Stimulated activated CD8-positive, alpha-beta memory T cell treated with anti-CD3 and anti-CD28 coated beads, Interleukin-15, amount 100 ng/mL, for 48 hours (primary cell): ENCODE data around the gene ADRA1B.
A peak's percentile ranks its signal among the peaks of the same experiment; 100 is the strongest.

Source experiments
- DNase-seq, 2 donors: peaks; one replicate each; pipeline ENCODE4 v3.0.0-alpha.2; 2020; ENCODE audit warnings: low read depth in 2 of 2

Gene ADRA1B

DNA sequence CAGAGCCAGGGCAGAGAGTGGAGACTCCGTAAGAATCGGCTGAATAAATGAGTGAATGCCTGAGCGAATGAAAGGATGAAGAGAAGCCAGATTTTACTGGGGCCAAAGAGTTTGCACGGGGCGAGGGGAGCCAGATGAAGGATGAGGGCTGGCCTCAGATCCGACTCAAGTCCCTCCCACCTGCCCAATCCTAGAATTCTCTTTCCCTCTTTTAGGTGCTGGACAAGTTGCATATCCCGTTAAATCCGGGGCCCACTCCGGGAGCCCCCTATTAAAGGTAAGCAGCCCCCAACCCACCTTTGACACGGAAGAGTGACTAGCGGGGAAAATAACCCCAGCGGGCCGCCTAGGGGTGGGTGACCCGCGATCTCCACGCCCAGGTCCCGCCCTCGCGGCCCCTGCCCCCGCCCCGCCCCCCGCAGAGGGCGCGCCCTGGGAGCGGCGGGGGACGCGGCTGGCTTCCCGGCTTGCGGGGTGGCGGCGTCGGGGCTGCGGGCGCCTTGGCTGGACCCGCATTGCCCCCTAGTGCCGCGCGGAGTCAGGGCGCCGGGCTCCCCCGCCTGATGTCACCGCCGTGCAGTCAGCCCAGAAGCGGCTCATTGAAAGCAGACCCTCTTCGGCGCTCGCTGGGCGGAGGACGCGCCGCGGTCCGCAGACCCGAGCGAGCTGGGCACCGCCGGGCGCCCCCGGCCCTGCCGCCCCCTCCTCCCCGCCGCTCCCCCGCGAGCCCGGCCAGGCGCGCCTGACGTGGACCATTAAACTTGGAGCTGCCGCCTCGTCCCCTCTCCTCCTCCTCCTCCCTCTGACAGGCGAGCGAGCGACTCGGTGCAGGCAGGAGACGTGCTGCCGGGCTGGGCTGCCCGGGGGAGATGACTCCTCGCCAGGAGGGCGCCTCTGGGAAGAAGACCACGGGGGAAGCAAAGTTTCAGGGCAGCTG, at the start of gene ADRA1B:
TSS of gene ADRA1B (plus strand) at position 579 of the 937 bp plus-strand sequence. CDS start 424 bp downstream, outside the sequence.
- DNase-seq = peak; percentile 28 to 48

DNA sequence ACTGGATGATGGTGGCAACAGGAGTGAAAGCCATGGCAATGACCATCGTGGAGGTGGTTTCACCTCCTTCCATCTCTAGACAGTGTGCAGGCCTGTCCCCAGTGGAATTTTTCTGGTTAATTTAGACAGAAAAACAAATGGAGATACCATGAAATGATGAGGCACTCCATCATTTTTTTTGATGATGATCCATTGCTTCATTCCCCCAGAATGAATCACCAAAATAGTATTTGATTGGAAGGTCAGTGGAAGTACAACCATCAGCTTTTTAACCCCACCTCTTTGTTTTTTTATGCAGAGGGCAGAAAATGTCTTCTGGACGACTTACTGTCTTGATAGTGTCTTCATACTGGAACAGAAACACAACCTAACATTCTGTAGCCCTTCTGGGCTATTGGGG, 42.6 kb upstream of the ADRA1B start:
- DNase-seq = no peak

DNA sequence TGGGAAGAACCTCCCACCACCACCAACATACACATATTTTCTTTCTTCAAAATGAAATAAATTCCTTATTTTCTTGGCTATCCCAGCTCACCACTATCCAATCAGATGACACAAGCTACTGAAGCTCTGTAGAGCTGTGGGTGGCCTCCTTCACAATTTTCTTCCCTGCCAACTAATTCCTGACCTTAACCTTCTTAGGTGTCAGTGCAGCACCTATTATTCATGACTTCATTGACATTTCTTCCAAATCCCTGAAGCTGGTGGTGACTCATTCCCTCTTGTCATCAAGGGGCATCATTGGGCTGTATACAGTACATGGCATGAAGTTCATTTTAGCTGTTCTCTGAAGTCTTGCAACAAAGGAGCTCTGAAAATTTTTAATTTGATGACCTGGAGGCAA, 42.0 kb upstream of the ADRA1B start:
- no peak for DNase-seq

DNA sequence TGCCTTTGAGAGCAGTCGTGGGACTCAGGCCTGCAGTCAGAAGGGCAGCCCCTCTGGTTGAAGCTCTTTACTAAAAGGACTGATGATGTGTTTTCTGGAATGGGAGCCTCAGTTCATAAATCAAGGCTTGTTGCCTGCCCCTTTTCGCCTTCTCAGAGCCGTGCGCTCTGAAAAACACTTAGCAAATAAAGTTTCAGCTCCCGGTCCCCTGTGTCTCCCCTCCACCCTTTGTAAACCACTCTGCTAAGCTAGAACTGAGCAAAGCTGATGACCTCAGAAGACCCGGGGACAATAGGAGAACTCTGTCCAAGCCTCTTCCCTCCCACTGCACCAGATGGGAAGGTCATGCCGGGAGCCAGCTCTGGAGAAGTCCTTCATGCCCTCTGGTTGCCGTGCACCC, 39.3 kb upstream of the ADRA1B start:
- DNase-seq = no peak

DNA sequence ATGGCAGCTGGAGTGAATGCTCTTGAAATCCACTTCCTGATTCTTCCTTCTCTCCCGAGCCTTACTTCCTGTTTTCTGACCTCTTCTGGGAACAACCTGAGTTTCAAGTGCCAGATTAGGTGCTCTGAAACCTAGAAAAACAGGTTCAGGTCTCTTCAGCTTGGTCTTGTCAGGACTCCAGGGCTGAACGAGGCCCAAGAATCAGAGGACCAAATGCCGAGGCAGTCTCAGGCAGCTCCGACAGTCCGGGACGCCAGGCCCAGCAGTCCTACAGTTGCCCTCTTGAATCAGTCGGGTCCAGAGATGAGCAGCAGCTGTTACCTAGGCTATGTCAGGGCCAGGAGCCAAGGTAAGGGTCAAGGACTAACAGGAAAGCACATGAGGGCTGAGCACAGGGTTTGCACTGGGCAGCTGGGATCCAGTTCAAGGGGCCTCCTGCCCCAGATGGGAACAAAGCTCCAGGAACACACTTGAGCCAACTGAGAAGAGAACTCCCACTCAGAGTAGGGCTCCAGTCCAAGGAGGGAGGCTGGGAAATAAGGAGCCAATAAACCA, 38.3 kb upstream of the ADRA1B start:
- DNase-seq = no peak

DNA sequence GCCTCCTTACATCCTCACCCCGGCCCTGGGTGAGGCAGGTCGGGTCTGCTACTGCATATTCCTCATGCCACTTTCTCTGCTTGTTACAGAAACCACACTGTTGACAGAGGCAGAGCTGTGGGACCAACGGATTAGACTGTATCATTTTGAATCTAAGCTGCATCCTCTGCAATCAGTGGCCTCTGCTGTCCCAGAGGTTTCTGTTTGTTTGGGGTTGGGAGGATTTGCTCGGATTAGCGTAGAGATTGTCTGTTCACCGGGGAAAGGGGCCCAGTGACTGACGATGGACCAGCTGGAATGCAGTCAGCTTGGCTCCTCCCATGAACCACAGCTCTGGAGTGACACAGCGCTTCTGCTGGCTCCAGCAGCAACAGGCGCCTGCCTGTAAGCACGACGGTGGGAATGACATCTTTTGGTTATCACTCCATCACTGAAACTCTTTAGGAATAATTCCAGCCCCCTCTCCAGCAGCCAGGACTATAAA, 37.3 kb upstream of the ADRA1B start:
- no peak for DNase-seq

DNA sequence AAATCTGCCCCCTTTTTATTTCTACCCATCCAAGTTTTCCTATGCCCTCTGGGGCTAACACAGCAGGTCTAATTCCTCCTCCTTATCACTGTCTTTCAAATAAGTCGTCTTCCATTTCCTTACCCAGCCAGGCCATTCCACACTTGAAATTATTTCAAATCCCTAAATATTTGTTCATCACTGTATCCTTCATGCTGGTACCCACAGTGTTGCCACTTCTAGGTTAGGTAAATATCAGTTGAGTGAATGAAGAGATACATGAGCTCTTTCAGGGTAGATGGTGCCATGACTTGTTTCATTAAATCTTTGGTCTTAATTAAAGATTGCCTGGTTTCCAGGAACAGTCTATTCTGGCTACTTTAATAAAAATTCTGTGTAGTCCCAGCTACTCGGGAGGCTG, 35.6 kb upstream of the ADRA1B start:
- no peak for DNase-seq

DNA sequence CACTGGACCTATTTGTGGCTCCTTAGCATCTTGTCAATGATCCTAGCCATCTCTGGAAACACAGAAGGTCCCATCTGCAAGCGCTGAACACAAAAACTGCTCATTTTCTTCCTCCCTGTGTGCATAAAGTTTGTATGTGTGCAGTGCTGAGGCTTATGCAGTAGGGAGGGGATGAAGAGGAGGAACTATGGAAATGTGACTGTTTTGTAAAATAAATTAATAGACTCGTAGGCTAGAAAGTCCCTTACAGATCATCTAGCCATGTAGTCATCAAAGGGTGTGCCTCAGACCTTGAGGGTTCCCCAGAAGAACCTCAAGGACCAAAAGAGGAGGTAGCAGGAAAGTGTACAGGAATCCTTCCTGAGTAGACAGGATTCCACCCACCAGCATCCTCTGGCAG, 34.3 kb upstream of the ADRA1B start:
- DNase-seq = no peak

DNA sequence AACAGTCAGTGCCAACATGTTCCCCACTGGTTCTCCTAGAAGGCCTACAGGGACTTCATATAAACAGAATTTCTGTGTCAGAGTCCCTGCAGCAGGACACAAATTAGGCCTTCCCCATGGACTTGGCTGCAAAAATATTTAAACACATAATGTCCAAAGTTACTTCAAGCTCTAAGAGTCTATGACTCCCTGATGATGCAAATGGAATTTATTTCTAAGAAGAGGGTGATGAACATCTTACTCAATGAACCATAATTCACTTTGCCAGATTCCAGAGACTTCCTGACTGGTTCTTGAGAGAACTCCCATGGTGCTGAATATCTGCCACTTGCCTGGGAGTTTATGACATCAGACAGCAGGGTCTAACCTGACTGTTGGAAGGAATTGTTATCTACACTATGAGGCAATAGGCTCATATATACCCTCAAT, 32.7 kb upstream of the ADRA1B start:
- no peak for DNase-seq

DNA sequence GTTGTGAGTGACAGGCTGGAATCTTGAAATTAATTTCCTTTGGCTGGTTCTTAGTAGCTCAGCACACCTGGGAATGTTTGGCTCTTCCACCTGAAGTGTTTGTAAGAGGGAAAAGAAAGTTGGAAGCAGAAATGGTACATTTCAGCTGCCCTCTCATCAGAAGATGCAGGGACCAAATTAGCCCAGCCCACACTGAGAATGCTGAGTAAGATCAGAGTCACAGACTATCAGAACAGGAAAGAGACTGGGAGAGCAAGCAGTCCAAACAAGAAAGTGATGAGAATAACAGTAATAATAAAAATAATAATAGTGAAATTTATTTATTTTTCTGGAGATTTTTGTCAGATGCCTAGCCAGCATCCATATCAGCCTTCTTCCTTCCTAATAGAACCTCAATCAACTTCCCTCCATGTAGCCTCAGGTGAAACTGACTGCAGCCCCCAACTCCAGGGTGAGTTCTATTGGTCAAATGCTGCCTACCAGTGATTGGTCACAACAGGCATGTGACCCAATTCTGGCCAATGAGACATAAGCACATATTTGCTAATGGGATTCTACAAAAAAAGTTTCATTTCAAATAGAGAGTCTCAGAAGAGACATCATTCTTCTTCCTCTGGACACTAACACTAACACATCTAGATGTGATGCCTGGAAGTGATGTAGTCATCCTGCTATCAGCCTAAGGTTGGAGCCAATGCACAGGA, 31.2 kb upstream of the ADRA1B start:
- no peak for DNase-seq

DNA sequence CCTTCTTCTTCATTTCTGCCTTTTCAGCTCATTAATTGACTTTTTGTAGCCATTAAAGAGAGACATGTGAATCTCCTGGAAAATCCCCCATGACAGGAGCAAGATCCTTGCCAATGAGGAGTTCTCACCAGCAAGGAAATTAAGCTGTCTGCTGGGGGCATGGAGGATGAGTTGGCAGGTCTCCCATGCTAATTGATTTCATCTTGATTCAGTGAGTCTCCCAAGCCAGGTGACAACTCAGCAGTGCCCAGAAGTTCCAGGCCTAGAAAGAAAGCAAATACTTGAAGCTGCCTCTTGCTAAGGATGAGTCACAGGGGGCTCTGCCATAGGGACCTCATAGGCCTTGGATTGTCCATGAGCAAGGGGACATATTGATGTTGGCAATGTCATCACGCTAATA, 30.0 kb upstream of the ADRA1B start:
- no peak for DNase-seq

DNA sequence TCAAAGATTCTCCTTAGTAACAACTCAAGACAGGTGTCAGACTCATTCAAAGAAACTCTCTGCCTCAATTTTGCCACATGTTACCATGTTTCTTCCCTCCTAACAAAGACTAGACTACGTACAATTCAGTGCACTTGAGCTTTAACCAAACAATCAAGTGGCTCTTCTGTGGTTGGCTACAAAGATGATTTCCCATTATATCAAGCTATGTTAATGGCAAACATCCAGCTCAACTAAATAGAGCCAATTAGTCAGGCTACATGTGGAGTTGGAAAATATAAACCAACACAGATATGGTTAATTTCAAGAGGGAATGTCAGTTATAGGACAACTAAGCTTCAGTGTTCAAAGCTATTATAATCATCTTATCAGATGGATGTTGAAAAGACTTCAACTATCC, 29.2 kb upstream of the ADRA1B start:
- DNase-seq = no peak

DNA sequence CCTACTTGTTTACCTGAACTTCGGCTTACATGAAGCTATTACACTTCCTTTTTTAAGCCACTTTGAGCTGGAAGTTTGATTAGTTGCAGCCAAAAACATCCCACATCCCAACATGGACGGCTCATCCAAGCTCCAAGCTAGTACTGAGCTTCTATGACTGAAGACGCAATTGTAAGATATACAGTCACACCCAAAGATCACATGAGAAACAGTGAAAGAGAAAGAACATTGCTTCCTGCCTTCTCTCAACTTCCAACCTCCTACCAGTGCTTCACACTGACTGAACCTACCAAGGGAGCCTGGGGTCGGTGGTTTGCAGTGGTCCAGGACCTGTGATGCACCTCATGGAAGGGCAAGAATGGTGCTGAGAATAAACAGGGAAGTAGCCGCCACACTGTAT, 27.4 kb upstream of the ADRA1B start:
- no peak for DNase-seq

DNA sequence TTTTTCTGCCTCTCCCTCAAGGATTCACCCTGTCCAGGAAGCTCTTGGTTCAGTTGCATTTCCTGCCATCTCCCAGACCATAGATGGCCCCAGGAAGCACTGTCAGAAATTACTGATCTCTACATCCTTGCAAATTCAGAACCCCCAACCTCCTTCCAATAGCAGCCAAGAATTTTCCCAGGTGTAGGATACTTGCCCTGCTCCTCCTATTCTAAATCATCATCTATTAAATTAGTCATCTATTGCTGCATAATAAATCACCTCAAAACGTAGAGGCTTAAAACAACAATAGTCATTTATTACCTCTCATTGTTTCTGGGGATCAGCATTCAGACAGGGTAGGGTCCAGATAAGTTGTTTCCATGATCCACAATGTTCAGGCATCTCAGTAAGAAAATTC, 26.1 kb upstream of the ADRA1B start:
- DNase-seq = no peak

DNA sequence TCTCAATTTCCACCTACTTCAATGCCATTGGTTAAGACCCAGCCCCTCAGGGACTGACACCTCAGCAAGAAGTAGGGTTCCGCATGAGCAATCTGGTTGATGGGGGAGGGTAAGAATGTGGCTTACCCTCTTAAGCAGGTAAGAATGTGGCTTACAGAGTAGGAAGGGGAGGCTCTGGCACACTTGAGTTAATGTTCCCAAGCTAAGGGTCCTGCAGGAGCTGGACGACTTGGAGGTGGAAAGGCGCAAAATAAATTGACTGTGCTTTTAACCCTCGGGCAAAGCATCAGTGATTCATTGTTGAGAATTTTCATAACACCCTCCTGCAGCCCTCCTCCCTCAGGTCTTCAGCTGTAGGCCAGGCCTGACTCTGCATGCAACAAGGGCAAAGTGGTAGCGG, 24.9 kb upstream of the ADRA1B start:
- DNase-seq = no peak

DNA sequence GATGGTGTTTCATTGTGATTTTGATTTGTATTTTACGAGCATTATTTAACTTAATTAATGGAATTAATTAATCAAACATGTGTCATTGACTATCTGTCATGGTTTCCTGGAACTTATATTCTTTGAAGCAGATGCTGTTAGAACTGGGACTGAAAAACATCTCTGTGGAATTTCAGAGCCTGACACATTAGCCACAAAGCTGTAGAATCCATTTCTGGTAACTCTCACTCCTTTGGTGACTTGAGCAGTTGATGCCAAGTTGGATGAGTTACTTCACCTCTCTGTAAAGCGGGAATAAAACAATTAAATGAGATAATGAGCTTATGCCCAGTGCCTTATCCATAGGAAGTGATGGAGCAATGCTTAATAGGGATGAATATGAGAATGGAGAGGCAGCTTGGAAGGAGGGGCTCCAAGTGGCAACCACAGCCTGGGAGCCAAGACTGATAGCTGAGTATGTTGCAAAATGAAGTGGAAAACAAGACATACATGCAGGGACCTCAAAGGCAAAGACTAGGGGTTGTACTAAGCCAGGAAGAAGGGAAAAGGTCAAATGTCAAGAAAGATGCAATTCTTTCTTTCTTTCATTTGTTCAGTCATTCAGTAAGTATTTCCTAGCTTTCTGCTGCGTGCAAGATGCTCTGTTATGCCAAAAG, 23.1 kb upstream of the ADRA1B start:
- no peak for DNase-seq

DNA sequence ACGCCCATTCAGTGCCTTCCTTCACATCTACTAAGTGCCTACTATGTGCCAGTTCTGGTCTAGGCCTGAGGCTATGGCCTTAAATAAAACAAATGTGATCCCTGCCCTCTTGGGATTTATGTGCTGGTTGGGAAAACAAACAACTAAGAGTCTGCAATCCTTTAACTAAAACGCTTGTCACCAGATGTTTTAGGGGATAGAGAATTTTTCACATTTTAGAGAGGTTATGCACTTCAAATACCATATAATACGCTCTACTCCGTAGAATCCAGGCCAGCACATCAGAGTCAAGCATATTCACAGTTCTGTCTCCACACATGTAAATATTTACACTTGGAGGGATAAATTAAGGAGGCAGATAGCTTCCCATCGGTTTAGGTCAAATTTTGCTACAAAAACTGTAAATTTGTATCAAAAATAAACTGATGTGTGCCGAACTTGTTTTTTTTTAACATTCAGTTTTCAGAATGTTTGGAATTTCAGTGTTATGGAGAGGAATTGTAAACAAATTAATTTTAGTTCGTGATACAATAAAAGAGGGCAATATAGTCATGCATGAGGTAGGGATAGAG, 22.0 kb upstream of the ADRA1B start:
- DNase-seq = no peak

DNA sequence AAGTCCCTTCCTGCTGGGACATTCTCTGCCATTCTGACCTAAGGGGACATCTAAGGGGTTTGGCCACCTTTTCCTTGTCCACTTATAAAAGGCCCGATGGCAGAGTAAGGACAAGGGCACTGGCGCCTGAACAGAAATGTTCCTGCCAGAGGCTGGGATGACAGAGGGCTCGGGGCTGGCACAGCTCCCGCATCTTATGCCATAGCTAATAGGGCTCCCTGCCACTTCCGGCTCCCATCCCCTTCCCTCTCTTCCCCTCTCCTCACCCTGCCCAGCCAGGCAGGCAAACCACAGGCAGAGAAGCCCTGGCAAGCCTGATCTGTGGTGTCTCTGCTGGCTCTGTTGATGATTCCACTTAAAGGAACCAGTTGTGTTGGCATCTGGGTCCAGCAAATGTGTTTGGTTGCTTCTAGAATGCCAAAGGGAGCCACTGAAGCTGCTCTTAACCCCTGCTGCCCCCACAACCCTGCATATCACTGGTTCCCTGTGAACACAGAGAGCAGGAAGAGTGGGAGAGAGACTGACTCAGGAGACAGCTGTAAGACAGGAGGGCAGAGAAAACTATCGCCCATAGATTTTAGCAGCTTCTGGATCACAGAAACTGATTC, 18.4 kb upstream of the ADRA1B start:
- DNase-seq = no peak

DNA sequence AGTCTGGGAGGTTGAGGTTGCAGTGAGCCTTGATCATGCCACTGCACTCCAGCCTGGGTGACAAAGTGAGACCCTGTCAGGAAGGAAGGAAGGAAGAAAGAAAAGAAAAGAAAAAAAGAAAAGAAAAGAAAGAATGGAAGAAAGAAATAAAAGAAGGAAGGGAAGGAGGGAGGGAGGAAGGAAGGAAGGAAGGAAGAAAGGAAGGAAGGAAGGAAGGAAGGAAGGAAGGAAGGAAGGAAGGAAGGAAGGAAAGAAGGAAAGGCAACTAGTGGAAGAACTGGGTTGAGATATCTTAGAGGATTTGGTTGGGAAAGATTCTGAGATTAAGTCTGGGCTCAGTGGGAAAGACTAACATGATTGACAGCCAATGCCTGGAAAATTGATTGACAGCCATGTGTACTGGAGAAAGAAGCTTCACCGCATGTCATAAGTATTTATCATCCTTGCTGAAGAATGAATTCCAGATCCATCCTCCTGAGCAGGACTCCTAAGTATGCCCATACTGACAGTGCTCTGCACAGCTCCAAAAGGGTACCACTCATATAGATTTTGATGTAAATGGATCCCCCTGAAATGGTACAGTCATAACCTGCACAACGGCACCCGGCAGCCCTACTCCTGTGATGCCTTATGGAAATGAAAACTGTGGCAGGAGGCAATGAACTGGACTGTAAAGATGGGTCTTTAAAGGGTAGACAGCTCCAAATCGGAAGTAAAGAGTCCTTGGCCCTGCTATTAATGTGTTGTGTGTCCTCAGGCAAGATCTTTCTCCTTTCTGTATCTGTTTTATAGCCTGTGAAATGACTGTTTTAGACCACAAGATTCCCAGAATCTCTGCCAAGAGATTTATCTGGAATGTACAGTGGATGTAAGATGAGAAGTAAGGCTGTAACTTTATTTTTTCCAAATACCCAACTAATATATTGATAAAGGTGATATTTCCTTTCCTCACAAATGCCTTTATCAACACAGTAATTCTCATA, 16.9 kb upstream of the ADRA1B start:
- DNase-seq = no peak

DNA sequence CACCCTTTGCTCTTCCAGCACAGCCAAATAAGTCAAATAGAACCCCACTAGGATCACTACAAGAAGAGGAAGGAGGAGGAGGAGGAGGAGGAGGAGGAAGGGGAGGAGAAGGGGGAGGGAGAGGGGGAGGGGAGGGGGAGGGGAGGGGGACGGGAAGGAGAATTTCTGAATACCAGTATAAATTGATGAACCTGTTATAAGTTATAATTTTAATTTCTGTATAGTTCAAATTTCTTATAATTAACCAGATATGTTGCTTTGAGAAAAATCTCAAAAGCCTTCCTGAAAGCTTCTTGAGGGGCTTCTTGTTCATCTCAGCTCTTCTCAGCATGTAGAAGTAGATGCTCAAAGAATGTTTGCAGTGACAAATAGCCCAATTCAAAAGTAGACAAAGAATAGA, 15.0 kb upstream of the ADRA1B start:
- no peak for DNase-seq
